Spleen (tissue), 11 donors: ENCODE results near the gene SYTL4. TPM values are rescaled to one million over a fixed set of nuclear protein-coding genes. Genes with fewer than 3 reads are reported as not detected.

Experiments used
- DNase-seq: peaks from one replicate; pipeline ENCODE4 v3.0.0-alpha.2; 2020
- H3K27ac ChIP-seq, 8 donors: fragments of 200-600 bp; sonication (generic) in 7 of 8; 1 replicate in 4 of 8; 2 replicates in 4 of 8; pipeline versions ENCODE4 v1.5.0 to v1.8.0; 2016 to 2021; ENCODE audit warnings: inconsistent platforms in 4 of 8, mild to moderate bottlenecking in 4 of 8, moderate library complexity in 1 of 8
- H3K27me3 ChIP-seq, 7 donors: fragments of 200-600 bp; sonication (generic) in 6 of 7; replicated peaks in 1 of 7; 1 replicate in 4 of 7; 2 replicates in 3 of 7; pipeline versions ENCODE4 v1.5.0 to v1.8.0; 2016 to 2021; ENCODE audit warnings: inconsistent platforms in 3 of 7, mild to moderate bottlenecking in 1 of 7
- H3K36me3 ChIP-seq, 6 donors: fragments of 200-600 bp; sonication (generic) in 5 of 6; 1 replicate in 4 of 6; 2 replicates in 2 of 6; pipeline versions ENCODE4 v1.5.0 to v1.8.0; 2016 to 2021; ENCODE audit warnings: inconsistent platforms in 2 of 6
- H3K4me1 ChIP-seq, 6 donors: fragments of 200-600 bp; sonication (generic) in 5 of 6; 1 replicate in 3 of 6; 2 replicates in 3 of 6; pipeline versions ENCODE4 v1.5.0 to v1.8.0; 2016 to 2021; ENCODE audit warnings: inconsistent platforms in 3 of 6
- H3K4me3 ChIP-seq, 8 donors: fragments of 200-600 bp; sonication (generic) in 7 of 8; 1 replicate in 4 of 8; 2 replicates in 4 of 8; pipeline versions ENCODE4 v1.5.0 to v1.8.0; 2016 to 2021; ENCODE audit warnings: inconsistent platforms in 4 of 8, mild to moderate bottlenecking in 4 of 8, moderate library complexity in 2 of 8
- H3K9me3 ChIP-seq, 8 donors: fragments of 200-600 bp; sonication (generic) in 7 of 8; 1 replicate in 4 of 8; 2 replicates in 4 of 8; pipeline versions ENCODE4 v1.5.0 to v1.8.0; 2016 to 2021; ENCODE audit warnings: inconsistent platforms in 4 of 8
- POLR2A ChIP-seq, 3 donors: fragments of 450-650 bp; IDR thresholded peaks; one replicate each; pipeline ENCODE4 v1.5.1; 2017; ENCODE audit warnings: antibody characterized with exemption in 3 of 3, mild to moderate bottlenecking in 1 of 3
- POLR2AphosphoS5 ChIP-seq, 3 donors: sonication (generic); formaldehyde crosslinking; IDR thresholded peaks; one replicate each; pipeline ENCODE4 v1.5.1; 2017; ENCODE audit warnings: antibody characterized with exemption in 3 of 3
- WGBS, 5 donors: extraction: QIAGEN DNeasy Blood & Tissue Kit in 3 of 5; methylation state at CpG; one replicate each; pipeline versions ENCODE4 v1.1.5 to v1.1.7; 2013 to 2018; 5-methylcytosine and 5-hydroxymethylcytosine counted together
- intact Hi-C: fragments of 100-400 bp; cut with DNase I; formaldehyde crosslinking; loops from one replicate; pipeline ENCODE4 v1.15.0; 2023; ENCODE audit warnings: low total_unique reads
- polyA plus RNA-seq, 3 donors: library from polyadenylated mRNA; stranded (reverse); fragments of 200-250 nt; gene quantifications; one replicate each; pipeline ENCODE4 v1.2.1, GENCODE V29; 2013
- total RNA-seq, 7 donors: library from RNA; depleted of rRNA in 3 of 7; stranded (reverse); fragments of >200 nt in 3 of 7; fragmentation: NEBNext Ultra II Directional in 4 of 7; extraction: Animal tissue kit (Norgen Biotek cat#: 25700) in 4 of 7; gene quantifications; one replicate each; pipeline versions ENCODE4 v1.1.0 to v1.2.1, GENCODE V29; 2016 to 2021
- TF ChIP-seq, protein P1 (sequence below), 11 experiments: fragments of 200-600 bp in 7 of 11; fragments of 450-650 bp in 4 of 11; sonication (generic) in 4 of 11; IDR thresholded peaks in 8 of 11; conservative IDR thresholded peaks in 3 of 11; 1 replicate in 7 of 11; 2 replicates in 4 of 11; pipeline versions ENCODE4 v1.4.0 to v1.8.0; 2016 to 2021; ENCODE audit warnings: antibody characterized with exemption in 11 of 11, inconsistent platforms in 4 of 11, mild to moderate bottlenecking in 1 of 11
- donor health status: healthy with polysubstance abuse.
- donor health status: DM: no; HTN: no; CAD: no; lungs with moderate emphysema.
- donor health status: DM: no; HTN: no; CAD: no.
- donor health status: Bipolar disorder and iron deficiency.
- donor health status: healthy.
- donor health status: DM: no; HTN: no; CAD: no.
- donor health status: DM: yes; HTN: yes; CAD: no.

SYTL4 gene
- total and polyA plus RNA-seq, 10 donors, result 1.2 to 16.8 (median 6.7) TPM

DNA sequence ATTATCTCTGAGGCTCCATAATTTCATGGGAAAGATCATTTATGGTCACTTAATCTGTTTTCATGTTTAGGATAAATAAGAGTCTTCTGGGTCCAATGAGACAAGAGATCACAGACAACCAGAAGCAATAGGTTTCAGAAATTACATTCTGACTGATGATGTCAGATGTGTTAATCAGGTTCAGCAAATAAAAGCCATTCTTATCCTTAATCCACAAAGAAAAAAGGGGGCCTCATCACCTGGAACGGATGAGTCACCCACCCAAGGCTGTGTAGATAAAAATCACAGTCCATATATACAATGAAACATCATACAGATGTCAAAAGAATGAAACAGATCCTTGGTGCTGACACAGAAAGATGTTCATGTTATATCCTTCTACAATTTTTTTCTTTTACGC is 36.6 kb downstream of the SYTL4 start:
- Histone ChIP-seq H3K9me3 (no peaks in the 10 kb centered on the region), H3K27me3 (peaks cover 0 to 11% (median 0%) of the 10 kb centered on the region in 7 donors), H3K4me3 (no peak overlapping the region), H3K36me3 (no peaks in the 10 kb centered on the region), H3K4me1 (no peaks in the 10 kb centered on the region), H3K27ac (no peak overlapping the region)
- intact Hi-C loops, result no loop called here
- DNase-seq, result no peak
- TF ChIP-seq, protein P1, sequence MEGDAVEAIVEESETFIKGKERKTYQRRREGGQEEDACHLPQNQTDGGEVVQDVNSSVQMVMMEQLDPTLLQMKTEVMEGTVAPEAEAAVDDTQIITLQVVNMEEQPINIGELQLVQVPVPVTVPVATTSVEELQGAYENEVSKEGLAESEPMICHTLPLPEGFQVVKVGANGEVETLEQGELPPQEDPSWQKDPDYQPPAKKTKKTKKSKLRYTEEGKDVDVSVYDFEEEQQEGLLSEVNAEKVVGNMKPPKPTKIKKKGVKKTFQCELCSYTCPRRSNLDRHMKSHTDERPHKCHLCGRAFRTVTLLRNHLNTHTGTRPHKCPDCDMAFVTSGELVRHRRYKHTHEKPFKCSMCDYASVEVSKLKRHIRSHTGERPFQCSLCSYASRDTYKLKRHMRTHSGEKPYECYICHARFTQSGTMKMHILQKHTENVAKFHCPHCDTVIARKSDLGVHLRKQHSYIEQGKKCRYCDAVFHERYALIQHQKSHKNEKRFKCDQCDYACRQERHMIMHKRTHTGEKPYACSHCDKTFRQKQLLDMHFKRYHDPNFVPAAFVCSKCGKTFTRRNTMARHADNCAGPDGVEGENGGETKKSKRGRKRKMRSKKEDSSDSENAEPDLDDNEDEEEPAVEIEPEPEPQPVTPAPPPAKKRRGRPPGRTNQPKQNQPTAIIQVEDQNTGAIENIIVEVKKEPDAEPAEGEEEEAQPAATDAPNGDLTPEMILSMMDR (IDR thresholded peaks at IDR 0.05 in 8 of 11, conservative IDR thresholded peaks at IDR 0.05 in 3 of 11), result no peak
- TF ChIP-seq POLR2A (IDR thresholded peaks at IDR 0.05), result no peak
- TF ChIP-seq POLR2AphosphoS5 (IDR thresholded peaks at IDR 0.05), result no peak
- WGBS, 5 donors, result 54 to 93% (median 72%) methylated on average over 2 of the region's 2 CpGs

DNA sequence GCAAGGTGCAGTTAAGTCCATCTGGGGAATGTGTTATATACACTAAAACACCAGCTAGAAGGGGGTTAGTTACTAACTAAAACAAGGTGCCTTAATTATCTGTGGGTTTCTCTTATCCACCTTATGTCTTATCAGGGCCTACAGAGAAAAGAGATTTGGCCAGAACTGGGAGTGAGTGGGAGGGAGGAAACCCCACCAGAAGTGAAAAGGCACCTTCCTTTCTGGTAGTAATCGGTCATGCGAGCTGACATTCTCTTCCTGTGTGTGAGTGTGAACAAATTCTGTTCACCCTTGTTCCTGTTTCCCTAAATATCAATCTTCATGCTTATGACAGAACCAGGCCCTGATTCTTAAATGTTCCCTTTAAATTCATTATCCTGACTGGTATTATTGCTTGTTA is 44.4 kb downstream of the SYTL4 start:
- peaks cover 0 to 23% (median 0%) of the 10 kb centered on the region in 6 donors for H3K4me1 ChIP-seq
- 0 to 23% (median 8%) methylated on average over 2 of the region's 2 CpGs for WGBS, 5 donors
- TF ChIP-seq, protein P1 (IDR thresholded peaks at IDR 0.05 in 8 of 11, conservative IDR thresholded peaks at IDR 0.05 in 3 of 11), result no peak
- no peak for TF ChIP-seq POLR2A (IDR thresholded peaks at IDR 0.05)
- TF ChIP-seq POLR2AphosphoS5 (IDR thresholded peaks at IDR 0.05), result no peak
- peak overlapping the region in 2 of 8 donors; percentile 25 for H3K27ac ChIP-seq
- H3K36me3 ChIP-seq, result no peaks in the 10 kb centered on the region
- H3K27me3 ChIP-seq, result peaks cover 0 to 6% (median 0%) of the 10 kb centered on the region in 7 donors
- H3K4me3 ChIP-seq, result no peak overlapping the region
- no peaks in the 10 kb centered on the region for H3K9me3 ChIP-seq
- DNase-seq, result no peak
- intact Hi-C loops, result no loop called here

DNA sequence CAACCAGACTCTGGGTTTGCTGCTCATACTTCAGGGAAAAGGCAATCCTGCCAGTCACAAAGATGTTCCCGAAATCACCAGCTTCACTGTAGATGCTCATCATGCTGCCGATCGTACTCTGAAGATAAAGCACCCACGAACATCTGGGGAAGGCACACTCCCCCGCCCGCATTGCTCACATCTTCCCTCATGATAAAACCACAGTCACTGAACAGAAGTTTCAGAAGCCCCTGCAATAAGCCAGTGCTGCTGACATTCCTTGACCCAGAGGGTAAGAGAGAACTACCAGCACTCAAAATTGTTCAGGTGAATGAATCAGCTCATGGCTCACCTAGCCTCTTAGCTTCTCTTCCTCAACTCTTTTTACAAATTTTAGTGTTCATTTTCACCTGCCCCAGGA is 44.8 kb downstream of the SYTL4 start:
- Histone ChIP-seq H3K4me1 (peaks cover 0 to 23% (median 0%) of the 10 kb centered on the region in 6 donors), H3K36me3 (no peaks in the 10 kb centered on the region), H3K27ac (peak overlapping the region in 2 of 8 donors; percentile 10 to 25), H3K4me3 (no peak overlapping the region), H3K9me3 (no peaks in the 10 kb centered on the region), H3K27me3 (peaks cover 0 to 5% (median 0%) of the 10 kb centered on the region in 7 donors)
- DNase-seq, result no peak
- TF ChIP-seq POLR2AphosphoS5 (IDR thresholded peaks at IDR 0.05), result no peak
- TF ChIP-seq, protein P1 (IDR thresholded peaks at IDR 0.05 in 8 of 11, conservative IDR thresholded peaks at IDR 0.05 in 3 of 11), result no peak
- intact Hi-C loops, result no loop called here
- 20 to 47% (median 44%) methylated on average over 1 to 6 of the region's 6 CpGs for WGBS, 5 donors

DNA sequence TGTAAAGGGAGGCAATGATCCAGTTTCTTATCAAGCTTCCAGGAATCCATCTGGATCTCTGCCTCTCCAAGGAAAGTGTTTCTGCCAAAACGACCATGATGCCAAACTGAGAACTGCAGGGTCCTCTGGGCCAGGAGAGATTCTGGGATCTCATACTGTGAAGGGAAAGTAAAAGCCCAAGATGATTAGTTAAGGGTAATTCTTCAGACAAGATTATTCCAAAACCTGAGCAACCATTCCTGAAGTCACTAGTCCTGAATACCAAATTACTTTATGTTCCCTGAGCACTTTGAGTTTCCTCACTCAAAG is 46.0 kb downstream of the SYTL4 start:
- Histone ChIP-seq H3K9me3 (no peaks in the 10 kb centered on the region), H3K4me1 (peaks cover 0 to 23% (median 0%) of the 10 kb centered on the region in 6 donors), H3K36me3 (no peaks in the 10 kb centered on the region), H3K27me3 (no peaks in the 10 kb centered on the region), H3K27ac (no peak overlapping the region), H3K4me3 (no peak overlapping the region)
- no peak for DNase-seq
- intact Hi-C loops, result loop anchor here (2.0 kb wide), 1 partner anchor 87 kb away; no protein-coding TSS in a partner anchor
- TF ChIP-seq, protein P1 (IDR thresholded peaks at IDR 0.05 in 8 of 11, conservative IDR thresholded peaks at IDR 0.05 in 3 of 11), result peak in 1 of 11 experiments; percentile 9
- TF ChIP-seq POLR2A (IDR thresholded peaks at IDR 0.05), result no peak
- TF ChIP-seq POLR2AphosphoS5 (IDR thresholded peaks at IDR 0.05), result no peak
- WGBS, 5 donors, result 21 to 86% (median 52%) methylated on average over 1 of the region's 1 CpG
